ENCODE results near the gene KASH5. TPM values are rescaled to one million over a fixed set of nuclear protein-coding genes. Genes with fewer than 3 reads are reported as not detected.

The KASH5 gene
- total RNA-seq, 1 donor from 2014 or later = not detected

DNA sequence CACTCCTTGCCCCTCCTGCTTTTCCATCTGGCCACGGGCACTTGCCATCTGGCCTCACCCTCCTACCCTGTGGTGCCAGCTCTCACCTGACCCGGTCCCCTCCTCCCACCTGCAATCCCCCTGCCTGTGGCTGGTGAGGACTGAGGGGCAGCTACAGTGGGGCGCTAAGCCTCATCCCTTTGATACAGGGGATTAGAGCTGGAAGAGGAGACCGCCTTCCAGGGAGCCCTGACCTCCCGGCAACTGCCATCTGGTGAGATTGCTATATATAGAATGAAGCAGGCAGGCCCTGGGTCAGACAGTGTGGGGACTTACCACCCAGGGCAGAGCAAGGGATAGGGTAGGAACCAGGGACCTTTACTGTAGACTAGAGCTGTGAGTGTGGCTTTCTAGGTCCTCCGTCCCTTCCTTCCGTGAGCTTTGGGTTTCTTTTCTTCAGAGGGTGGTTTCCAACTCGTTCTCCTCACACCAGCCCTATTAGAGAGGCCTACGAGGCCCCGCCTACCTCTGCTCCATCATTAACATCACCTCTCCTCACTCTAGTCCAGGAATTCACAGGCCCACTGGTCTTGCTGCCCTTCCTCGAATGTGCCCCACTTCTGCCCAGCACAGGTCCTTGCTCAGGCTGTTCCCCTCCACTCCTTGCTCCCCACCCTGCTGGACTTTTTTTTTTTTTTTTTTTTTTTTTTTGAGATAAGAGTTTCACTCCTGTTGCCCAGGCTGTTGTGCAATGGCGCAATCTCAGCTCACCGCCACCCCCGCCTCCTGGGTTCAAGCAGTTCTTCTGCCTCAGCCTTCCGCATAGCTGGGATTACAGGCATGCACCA lies 7.7 kb downstream of the KASH5 start:
- intact Hi-C loops (cut with micrococcal nuclease) = no loop called here

GRCh38 chr19:49396738-49397505 lies 8.9 kb downstream of the KASH5 start:
- intact Hi-C loops (cut with micrococcal nuclease) = no loop called here

DNA sequence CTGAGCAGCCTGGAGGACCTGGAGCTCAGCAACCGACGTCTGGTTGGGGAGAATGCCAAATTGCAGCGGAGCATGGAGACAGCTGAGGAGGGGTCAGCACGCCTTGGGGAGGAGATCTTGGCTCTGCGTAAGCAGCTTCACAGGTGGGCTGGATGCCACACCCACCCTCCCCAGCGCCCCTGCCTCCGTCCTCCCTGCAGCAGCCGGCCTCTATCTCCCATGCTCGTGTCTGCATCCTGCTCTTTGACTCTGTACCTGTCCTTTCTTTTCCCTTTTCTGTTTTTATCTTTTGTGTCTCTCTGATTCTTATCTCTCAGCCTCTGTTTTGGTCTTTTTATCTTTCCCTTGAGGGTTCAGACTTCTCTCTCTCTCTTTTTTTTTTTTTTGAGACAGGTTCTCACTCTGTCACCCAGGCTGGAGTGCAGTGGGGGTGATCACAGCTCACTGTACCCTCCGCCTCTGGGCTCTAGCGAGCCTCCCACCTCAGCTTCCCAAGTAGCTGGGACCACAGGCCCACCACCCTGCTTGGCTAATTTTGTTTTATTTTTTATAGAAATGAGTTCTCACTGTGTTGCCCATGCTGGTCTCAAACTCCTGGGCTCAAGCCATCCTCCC lies 10.1 kb downstream of the KASH5 start:
- intact Hi-C loops (cut with micrococcal nuclease) = no loop called here

- intact Hi-C loops (cut with micrococcal nuclease) = no loop called here
These were observed 10.9 kb downstream of the KASH5 start for GRCh38 chr19:49398931-49399330.

- intact Hi-C loops (cut with micrococcal nuclease) = no loop called here
These were observed 12.0 kb downstream of the KASH5 start for GRCh38 chr19:49400029-49400428.

DNA sequence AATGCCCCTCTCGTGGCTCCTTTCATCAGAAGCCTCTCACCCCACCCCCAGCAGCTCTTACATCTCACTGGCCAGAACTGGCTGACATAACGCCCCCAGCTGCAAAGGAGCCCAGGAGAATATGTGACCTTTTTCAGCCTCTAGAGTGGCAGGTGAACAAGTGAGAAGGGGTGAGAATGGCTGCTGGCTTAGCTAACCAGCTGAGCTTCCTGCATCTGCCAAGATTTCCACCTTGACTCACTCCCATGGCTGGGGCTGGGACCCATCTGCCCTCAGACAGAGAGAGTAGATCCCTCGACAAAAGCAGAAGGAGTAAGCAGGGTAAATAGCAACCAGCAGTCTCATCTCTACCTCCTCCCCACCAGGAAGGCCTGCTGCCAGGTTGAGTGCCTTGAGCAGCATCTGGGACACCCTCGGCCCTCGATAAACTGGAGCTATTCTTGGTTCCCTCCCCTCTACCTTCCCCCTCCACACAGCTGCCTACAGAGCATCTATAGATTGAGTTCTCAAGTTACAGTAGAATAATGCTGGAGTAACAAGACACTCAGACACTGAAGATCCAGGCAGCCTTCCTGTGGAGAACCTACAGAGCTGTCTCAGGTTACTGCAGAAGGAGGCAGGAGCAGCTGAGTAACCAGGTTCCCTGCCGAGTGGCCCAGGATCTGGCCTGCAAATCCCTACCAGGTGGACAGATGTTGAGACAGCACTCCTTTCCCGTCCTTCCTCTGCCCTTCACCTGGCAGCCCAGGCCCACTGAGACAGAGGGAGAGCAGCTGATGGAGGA lies 15.5 kb downstream of the KASH5 start:
- intact Hi-C loops (cut with micrococcal nuclease) = no loop called here

DNA sequence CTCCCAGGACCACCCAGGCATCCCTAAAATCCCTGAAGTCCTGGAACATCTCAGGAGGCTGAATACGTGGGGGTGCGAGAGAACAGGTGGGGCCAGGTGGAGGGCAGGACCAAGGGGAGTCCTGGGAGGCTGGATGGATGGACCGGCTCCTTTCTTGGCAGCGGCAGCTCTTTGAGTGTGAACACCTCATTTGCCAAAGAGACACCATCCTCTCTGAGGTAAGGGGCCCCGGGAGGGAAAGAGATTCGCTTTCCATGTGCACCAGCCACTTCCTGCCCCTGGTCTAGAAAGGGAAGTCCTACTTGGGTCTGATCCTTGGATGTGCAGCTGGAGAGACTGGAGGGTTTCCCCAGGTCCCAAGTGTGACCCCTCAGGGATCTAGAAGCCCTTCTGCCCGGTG lies 19.0 kb downstream of the KASH5 start:
- intact Hi-C loops (cut with micrococcal nuclease) = loop anchor here (1.0 kb wide), 1 partner anchor 19 kb away; no protein-coding TSS in a partner anchor

- intact Hi-C loops (cut with micrococcal nuclease) = loop anchor here (1.0 to 2.0 kb wide), 2 partner anchors 15 to 19 kb away; partner anchors contain the start of gene PTH2
These were observed 19.5 kb downstream of the KASH5 start for GRCh38 chr19:49407482-49408015.

- intact Hi-C loops (cut with micrococcal nuclease) = loop anchor here (1.0 to 2.0 kb wide), 2 partner anchors 14 to 17 kb away; partner anchors contain the start of gene PTH2
These were observed 20.9 kb downstream of the KASH5 start for GRCh38 chr19:49408816-49409440.

DNA sequence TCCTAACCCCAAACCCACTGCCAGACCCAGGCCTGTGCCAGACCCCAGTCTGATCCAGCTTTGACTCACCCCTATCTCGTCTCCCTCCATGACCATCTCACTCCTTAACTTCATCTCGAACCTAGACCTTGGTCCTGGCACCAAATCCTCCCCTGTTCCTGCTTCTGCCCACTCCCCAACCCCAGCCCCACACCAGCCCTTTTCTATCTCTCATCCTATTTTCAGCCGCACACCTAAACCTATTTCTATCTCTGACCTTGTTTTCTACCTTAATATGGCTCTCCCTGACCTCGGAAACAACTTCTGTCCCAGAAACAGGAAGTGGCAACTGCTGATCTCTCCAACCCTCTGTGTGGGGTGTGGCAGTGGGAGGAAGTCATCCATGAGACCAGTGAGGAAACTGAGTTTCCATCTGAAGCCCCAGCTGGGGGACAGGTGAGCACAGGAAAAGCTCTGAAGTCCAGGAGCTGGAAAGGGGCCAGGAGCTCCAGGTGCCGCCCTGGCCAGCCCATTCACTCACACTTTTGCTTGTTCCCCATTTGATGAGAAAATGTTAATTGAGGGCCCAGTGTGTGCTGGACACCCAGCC lies 21.5 kb downstream of the KASH5 start:
- intact Hi-C loops (cut with micrococcal nuclease) = loop anchor here (1.0 to 2.0 kb wide), 2 partner anchors 13 to 17 kb away; partner anchors contain the start of gene PTH2

- intact Hi-C loops (cut with micrococcal nuclease) = no loop called here
These were observed 23.8 kb downstream of the KASH5 start for GRCh38 chr19:49411681-49412326.

DNA sequence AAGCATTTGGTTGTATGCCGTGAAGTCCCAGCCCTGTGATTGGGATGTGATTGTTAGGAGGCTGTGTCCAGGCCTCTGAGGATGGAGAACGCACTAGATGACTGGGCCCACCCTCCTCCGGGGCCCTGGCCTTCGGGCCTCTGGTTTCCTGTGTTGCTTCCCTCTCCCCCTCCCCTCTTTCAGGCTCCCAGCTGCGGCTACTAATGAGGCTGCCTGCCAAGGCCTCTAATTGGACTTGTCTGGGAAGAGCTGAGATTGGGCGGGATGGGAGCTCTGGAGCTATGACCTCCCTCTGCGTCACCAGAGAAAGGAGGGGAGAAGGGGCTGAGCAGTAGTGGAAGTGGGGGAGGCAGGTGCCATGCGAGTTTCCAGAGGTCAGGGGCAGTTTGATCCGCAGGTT lies 25.3 kb downstream of the KASH5 start:
- intact Hi-C loops (cut with micrococcal nuclease) = no loop called here

GRCh38 chr19:49414256-49414655 lies 26.2 kb downstream of the KASH5 start:
- intact Hi-C loops (cut with micrococcal nuclease) = no loop called here

GRCh38 chr19:49415102-49415809 lies 27.2 kb downstream of the KASH5 start:
- intact Hi-C loops (cut with micrococcal nuclease) = no loop called here

GRCh38 chr19:49415810-49416200 lies 27.8 kb downstream of the KASH5 start:
- intact Hi-C loops (cut with micrococcal nuclease) = no loop called here

DNA sequence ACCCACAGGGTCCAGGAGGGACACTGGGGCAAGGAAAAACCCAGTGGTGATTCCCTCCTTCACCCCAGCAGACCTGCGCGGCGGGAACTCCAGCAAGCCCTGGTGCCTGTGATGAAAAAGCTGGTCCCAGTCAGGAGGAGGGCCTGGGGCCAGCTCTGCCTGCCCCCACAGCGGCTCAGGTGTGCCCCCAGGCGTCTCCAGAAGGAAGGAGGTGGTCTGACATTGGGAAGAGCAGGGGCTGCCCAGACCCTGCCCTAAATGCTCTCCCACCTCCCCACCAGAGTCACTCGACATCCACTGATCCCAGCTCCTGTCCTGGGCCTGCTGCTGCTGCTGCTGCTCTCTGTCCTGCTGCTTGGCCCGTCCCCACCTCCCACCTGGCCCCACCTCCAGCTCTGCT lies 29.0 kb downstream of the KASH5 start:
- intact Hi-C loops (cut with micrococcal nuclease) = no loop called here

DNA sequence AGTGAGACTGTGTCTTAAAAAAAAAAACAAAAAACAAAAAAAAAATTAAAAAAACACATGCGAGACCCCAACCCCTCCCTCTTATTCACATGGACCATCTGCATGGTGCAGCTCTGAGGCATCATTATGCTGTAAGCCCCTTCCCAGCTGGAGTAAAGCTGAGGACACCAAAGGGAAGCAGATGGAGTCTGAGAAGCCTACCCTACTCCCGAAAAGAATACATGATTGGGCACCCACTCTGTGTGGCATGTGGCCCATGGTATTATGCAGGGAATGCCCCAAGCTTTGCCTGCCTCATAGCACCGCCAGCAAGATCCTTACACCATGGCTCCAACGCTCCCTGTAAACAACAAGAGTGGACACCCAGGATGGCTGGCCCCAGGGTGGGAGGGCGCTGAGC lies 30.5 kb downstream of the KASH5 start:
- intact Hi-C loops (cut with micrococcal nuclease) = no loop called here

- intact Hi-C loops (cut with micrococcal nuclease) = no loop called here
These were observed 31.1 kb downstream of the KASH5 start for GRCh38 chr19:49419173-49419572.

- intact Hi-C loops (cut with micrococcal nuclease) = no loop called here
These were observed 32.2 kb downstream of the KASH5 start for GRCh38 chr19:49420227-49420626.
